ENCODE results near the gene AP1M1.
"Not testable (repeated sequence)": the region's sequence is repeated elsewhere in the genome, so short reads cannot be mapped to it uniquely, and the experiment has no call there.

Gene AP1M1

DNA sequence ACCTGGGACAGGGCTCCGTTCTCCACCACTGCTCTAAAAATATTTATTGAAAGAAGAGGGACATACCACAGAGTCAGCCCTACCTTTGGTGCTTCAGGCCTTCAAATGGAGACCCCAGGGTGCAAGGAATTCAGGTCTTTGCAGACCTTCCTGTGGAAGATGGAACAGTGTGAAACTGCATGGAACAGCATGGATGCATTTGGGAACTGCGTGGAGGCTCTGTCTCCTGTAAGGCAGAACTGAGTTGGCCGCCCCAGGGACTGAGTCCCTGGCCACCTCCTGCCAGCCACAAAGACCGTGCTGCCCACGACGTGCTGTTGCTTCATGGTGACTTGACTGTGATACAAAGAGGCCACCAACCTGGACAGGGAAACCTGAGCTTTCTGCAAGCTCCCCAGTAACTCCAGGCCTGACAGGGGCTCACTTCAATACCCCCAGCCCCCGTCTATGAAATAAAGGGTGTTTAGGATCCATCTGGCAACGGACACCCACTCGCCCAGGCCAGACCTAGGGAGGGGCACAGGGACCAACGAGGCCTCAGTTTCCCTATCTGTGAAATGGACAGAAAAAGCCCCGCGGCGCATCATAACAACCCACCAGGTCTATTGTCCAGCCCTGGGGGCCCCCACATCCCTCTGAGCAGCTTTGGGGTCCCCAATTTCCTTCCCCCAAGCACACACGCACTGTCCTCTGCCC lies 68.3 kb downstream of the AP1M1 start:
- DNase-seq: no peak

DNA sequence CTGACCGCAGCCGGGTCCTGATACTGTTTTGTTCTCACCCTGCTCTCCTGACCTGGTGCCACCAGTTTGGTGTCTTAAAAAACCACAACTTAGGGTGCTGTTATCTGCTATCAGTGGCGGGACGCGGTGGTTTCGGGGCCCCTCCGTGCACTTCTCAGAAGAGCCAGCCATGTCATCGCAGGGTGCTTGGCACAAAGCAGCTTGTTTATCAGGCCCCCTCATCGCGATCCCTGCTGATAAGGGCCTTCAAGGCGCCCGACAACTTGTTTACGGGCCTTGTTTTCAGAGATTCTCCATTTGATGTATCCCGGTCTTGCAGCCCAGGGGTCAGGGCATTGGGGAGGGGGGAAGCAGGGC lies 68.9 kb downstream of the AP1M1 start:
- no peak for DNase-seq

DNA sequence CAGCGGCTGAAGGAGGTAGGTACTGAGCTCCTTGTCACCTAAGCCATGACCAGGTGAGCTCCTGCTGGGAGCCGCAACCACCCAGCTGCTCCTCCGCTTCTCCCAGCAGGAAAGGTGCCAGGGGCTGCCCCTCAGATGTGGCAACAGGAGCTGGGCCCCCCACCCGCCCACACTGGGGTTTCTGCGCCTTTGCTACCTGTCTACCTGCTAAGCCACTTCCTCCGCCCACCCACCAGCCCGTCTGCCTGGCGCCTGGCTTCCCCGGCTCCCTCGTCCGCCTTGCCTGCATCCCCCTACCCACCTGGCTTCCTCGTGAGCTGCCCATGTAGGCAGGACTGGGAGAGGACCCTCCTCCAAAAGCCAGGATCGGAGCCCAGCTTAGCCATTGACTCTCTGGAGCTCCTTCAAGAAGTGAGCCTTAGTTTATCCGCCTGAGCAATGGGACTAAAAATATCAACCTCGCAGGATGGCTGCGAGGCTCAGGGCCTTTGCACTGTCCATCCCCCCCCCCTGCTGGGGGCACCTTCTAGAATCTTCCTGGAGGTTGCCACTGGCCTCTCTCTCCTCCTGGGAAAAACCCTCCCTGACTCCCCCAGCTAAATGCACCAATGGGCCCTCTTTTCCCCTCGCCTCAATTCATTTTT lies 71.1 kb downstream of the AP1M1 start:
- no peak for DNase-seq

DNA sequence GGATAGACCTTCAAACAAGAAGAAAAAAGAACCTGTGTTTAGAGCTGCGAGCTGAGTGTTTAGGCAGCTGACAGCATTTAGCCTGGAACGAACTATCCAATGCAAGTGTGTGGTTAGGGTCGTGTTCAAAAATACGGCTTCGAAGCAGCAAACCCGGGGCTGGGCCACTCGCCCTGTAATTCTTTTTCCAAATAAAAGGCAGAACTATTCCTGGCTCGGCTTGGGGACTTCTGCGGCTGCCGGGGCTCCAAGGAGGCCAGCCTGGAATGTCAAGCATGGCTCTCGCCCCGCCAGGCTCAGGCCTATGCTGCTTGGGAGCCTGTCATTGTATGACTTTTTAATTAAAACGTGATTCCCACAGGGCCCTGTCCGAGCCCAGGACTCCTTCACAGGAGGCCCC lies 75.2 kb downstream of the AP1M1 start:
- DNase-seq: peak; percentile 19

DNA sequence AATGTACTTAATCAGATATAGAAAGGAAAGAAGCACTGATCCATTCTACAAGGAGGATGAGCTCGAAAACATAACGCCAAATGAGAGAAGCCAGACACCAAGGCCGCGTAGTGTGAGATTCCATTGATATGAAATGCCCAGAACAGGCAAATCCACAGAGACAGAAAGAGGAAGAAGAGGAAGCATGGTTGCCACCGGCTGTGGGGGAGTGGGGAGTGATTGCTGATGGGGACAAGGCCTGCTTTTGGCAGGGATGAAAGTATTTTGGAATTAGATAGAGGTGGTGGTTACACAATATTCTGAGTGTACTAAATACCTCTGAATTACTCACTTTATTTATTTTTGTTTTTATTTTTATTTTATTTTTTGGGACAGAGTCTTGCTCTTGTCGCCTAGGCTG lies 76.7 kb downstream of the AP1M1 start:
- no peak for DNase-seq

DNA sequence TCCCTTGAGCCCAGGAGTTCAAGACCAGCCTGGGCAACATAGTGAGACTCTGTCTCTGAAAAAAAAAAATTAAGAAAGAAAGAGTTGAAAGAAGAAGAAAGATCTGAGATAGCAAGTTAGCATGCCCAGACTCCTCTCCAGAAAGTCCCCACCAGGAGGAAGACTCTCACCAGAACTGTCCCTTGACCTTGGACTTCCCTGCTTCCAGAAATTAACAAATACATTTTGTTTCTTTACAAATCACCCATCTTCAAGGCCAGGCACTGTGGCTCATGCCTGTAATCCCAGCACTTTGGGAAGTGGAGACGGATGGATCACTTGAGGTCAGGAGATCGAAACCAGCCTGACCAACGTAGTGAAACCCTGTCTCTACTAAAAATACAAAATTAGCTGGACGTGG lies 82.6 kb downstream of the AP1M1 start:
- no peak for DNase-seq

DNA sequence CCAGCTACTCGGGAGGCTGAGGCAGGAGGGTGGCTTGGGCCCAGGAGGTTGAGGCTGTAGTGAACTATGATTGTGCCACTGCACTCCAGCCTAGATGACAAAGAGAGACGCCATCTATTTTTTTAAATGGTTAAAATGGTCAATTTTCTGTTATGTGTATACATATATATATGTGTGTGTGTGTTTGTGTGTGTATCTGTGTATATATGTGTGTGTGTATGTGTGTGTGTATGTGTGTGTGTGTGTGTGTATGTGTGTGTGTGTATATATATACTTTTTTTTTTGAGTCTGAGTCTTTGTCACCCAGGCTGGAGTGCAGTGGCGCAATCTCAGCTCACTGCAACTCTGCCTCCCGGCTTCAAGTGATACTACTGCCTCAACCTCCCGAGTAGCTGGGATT lies 84.0 kb downstream of the AP1M1 start:
- DNase-seq: no peak

DNA sequence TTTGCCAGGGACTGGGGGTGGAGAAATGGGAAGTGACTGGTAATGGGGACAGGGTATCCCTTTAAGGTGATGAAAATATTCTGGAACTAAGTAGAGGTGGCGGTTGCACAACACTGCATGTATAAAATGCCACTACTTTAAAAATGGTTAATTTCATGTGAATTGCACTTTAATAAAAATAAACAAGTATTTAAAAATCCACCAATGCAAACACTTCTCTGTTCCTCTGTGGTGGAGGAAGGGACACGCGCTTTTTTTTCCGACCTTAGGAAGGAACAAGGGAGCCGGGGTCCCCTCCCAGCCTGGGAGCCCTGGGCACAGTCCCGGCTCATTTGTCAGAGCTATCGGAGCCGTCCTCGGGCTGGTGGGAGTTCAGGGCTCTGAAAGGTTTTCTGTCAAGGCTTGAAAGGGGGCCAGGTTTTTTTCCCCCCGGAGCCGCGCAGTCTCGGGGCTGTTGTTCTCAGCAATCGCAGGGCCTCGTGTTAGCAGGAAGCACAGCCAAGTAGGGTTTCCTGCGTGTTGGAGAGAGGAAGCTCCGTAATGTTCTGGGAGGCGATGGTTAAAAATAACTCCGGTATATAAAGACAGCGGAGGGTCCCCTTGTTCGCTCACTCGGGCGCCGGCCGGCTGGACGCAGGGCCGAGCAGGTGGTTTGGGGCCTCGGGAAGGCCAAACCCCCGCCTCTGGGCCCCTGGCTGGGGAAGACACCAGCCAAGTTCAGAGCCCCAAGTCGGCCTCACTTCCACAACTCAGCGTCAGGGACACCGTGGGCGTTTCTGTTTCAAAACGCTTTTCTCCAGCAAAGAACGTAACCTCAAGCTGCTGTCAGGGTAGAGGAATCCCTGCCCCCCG lies 85.7 kb downstream of the AP1M1 start:
- DNase-seq: peak; percentile 65

DNA sequence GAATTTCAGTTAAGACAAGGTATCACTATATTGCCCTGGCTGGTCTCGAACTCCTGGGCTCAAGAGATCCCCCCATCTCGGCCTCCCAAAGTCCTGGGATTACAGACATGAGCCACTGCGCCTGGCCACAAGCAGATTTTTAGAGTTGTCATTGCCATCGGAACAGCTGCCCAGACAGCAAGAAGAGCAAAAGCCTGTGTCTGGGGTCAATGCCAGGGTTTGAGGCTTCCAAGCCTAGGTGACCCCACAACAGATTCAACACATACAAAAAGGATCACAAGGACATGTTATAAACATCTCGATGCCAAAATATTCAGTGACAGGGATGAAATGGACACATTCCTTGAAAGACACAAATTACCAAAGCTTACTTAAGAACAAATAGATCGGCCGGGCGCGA lies 86.8 kb downstream of the AP1M1 start:
- no peak for DNase-seq

DNA sequence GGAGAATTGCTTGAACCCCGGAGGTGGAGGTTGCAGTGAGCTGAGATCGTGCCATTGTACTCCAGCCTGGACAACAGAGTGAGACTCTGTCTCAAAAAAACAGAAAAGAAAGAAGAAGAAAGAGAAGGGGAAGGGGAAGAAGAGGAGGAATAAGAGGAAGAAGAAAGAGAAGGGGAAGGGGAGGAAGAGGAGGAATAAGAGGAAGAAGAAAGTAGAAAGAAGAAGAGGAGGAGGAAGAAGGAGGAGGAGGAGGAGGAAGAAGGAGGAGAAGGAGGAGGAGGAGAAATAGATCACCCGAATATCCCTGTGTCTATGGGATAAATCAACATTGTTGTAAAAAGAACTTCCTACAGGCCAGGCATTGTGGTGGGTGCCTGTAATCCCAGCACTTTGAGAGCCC lies 87.4 kb downstream of the AP1M1 start:
- DNase-seq: not testable (repeated sequence)

DNA sequence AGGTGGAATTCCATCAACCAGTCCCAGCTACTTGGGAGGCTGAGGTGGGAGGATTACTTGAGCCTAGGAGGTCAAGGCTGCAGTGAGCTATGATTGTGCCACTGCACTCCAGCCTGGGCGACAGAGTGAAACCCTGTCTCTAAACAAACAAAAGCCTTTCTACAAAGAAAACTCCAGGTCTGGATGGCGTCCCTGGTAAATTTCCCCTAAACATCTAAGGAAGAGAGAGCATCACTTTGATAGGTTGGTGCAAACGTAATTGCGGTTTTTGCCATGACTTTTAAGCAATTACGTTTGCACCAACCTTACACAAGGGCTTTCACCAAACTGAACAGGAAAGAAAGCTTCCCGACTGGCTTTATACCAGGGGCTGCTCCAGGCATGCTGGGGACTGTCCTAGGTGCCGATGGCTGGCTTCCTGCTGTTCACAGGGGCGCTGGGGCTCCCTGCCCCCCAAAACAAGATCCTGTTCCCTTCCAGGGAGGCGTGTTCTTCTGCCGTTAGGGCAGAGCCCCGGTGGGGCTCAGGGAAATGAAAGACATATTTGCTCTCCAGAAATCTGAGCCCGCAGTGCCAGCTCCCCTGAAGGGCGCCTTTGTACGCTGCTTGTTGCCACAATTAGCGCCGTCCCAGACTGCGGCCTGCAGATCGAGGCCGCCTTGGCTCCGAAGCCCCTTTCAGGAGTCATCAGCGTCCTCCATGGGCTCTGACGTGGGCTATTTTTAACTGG lies 88.2 kb downstream of the AP1M1 start:
- peak; percentile 13 for DNase-seq

DNA sequence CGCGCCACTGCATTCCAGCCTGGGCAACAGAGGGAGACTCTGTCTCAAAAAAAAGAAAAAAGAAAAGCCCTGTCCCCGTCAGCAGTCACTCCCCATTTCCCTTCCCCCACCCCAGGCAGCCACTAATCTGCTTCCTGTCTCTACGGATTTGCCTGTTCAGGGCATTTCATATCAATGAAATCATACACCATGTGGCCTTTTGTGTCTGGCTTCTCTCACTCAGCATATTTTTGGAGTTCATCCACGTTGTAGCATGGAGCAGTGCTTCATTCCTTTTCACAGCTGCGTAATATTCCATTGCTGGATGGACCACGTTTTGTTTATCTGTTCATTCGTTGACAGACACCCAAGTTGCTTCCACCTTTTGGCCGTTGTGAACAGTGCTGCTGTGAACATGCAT lies 90.8 kb downstream of the AP1M1 start:
- DNase-seq: peak; percentile 58

DNA sequence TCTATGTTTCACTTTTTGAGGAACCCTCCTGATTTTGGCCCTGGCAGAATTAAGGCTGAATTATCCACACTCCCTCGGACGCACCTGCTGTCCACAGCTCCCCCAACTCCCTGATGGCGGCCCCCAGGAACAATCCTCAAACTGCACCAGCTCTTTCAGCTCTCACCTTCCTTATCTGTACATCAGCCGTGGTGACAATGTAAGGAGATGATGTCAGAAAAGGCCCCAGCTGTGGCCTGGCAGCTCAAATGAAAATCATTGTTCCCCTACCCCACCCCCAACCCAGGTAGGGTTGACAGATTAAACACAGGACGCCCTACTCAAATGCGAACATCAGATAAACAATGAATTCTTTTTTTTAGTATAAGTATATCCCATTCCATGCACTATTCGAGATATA lies 91.9 kb downstream of the AP1M1 start:
- DNase-seq: no peak

DNA sequence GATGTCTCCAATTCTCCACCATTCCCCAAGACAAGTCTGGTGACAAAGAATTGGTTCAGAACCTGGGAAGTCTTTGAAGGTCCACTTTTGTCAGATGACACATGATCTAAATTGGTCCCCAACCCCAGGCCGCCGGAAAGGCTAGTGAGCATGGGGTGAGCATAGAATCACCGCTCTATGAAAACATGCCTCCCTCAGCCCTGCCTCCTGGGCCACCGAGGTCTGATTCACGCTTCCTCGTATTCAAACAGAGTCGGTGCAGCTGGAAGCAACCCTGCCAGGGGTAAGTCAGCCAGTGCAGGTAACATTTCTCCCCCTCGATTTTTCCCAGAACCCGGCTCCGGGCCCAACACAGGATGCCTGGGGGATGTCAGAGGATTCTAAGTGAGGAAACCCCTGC lies 93.0 kb downstream of the AP1M1 start:
- DNase-seq: no peak

DNA sequence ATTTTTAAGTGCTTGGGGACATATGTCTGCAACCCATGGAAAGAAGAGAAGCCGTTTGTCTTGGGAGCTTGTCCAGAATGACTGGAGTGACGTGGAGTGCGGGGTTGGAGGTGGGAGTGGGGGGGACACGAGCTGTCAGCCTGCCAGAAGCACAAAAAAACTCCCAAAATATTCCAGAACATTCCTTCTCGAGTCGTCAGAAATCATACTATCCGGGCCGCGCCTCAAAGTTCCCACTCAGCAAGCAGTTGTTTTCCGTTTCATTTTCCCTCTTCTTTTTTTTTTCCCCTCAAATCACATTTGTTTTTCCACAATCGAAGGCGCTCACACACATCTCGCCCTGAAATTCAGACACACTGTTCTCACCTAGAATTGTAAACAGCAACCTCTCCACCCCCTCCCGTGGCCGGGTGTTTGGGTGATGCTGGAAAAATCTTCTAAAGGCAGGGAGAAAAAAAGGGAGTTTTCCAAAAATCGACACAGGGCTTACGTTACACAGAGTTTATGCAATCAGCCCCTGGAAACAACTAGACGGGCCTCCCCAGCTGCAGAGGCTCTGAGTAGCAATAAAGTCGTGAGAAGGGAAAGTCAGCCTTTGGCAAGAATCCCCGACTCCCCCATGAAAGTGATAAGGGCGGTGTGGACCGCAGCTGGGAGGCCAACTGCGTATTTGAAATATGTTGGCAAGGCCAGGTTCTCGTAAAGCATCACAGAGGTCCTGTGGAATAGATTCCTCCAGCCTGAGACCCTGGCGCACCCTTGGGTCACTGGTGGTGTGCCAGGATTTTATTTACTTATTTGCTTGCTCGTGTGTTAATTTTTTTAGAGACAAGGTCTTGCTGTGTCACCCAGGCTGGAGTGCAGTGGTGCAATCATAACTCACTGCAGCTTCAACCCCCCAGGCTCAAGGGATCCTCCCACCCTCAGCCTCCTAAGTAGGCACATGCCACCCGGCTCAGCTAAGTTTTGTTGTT lies 95.7 kb downstream of the AP1M1 start:
- DNase-seq: peak; percentile 92

DNA sequence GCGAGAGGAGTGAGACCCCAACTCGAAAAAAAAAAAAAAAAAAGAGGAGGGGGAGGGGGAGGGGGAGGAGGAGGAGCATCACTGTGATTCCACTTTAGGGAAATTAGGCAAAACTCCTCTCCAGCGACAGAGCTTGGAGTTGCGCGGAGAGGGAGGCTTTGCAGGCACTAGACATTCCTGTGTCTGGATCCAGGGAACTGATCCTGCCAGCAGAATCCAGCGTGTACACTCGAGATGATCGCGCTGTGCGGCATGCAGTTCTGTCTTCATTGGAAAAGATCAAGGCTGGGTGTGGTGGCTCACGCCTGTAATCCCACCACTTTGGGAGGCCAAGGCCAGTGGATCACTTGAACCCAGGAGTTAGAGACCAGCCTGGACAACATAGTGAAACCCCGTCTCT lies 97.3 kb downstream of the AP1M1 start:
- peak; percentile 32 for DNase-seq

Data from fibroblast of skin of right quadriceps (primary cell).